ENCODE results near the gene PHF19.

Gene PHF19

GRCh38 chr9:120875954-120876841 is 790 bp downstream of the PHF19 start:
- TF ChIP-seq, protein P1, sequence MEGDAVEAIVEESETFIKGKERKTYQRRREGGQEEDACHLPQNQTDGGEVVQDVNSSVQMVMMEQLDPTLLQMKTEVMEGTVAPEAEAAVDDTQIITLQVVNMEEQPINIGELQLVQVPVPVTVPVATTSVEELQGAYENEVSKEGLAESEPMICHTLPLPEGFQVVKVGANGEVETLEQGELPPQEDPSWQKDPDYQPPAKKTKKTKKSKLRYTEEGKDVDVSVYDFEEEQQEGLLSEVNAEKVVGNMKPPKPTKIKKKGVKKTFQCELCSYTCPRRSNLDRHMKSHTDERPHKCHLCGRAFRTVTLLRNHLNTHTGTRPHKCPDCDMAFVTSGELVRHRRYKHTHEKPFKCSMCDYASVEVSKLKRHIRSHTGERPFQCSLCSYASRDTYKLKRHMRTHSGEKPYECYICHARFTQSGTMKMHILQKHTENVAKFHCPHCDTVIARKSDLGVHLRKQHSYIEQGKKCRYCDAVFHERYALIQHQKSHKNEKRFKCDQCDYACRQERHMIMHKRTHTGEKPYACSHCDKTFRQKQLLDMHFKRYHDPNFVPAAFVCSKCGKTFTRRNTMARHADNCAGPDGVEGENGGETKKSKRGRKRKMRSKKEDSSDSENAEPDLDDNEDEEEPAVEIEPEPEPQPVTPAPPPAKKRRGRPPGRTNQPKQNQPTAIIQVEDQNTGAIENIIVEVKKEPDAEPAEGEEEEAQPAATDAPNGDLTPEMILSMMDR (IDR thresholded peaks at IDR 0.05; ENCODE audit: insufficient read depth, low read depth, low read length, missing control alignments), result no peak
- DNase-seq (ENCODE audit: low read depth), result peak; percentile 78
- peak overlapping the region; percentile 70 for H3K4me3 ChIP-seq (ENCODE audit: low read length)

DNA sequence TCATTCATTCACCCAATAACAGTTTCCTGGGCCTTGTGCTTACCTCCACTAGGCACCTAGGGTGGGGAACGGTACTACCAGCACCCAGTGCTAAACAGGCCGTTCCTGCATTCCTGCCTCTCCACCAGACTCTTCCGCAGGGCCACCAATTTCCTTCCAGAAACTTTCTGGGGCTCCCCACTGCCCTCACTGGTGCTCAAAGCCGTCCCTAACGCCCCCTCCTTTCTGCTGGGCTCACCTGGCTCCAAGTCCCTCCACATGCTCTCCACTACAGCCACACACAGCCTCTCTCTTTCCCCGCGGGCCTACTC is 1.4 kb downstream of the PHF19 start:
- no peak for DNase-seq (ENCODE audit: low read depth)
- no peak overlapping the region for H3K4me3 ChIP-seq (ENCODE audit: low read length)
- TF ChIP-seq, protein P1 (IDR thresholded peaks at IDR 0.05; ENCODE audit: insufficient read depth, low read depth, low read length, missing control alignments), result no peak

- TF ChIP-seq, protein P1 (IDR thresholded peaks at IDR 0.05; ENCODE audit: insufficient read depth, low read depth, low read length, missing control alignments), result no peak
- H3K4me3 ChIP-seq (ENCODE audit: low read length), result no peak overlapping the region
- DNase-seq (ENCODE audit: low read depth), result no peak
Measured at GRCh38 chr9:120875195-120875565, 1.8 kb downstream of the PHF19 start.

- TF ChIP-seq, protein P1 (IDR thresholded peaks at IDR 0.05; ENCODE audit: insufficient read depth, low read depth, low read length, missing control alignments), result no peak
- no peak for DNase-seq (ENCODE audit: low read depth)
- H3K4me3 ChIP-seq (ENCODE audit: low read length), result no peak overlapping the region
Measured at GRCh38 chr9:120874226-120875194, 2.5 kb downstream of the PHF19 start.

- H3K4me3 ChIP-seq (ENCODE audit: low read length), result no peak overlapping the region
- peak; percentile 89 for DNase-seq (ENCODE audit: low read depth)
- TF ChIP-seq, protein P1 (IDR thresholded peaks at IDR 0.05; ENCODE audit: insufficient read depth, low read depth, low read length, missing control alignments), result no peak
Measured at GRCh38 chr9:120873512-120873911, 3.5 kb downstream of the PHF19 start.

DNA sequence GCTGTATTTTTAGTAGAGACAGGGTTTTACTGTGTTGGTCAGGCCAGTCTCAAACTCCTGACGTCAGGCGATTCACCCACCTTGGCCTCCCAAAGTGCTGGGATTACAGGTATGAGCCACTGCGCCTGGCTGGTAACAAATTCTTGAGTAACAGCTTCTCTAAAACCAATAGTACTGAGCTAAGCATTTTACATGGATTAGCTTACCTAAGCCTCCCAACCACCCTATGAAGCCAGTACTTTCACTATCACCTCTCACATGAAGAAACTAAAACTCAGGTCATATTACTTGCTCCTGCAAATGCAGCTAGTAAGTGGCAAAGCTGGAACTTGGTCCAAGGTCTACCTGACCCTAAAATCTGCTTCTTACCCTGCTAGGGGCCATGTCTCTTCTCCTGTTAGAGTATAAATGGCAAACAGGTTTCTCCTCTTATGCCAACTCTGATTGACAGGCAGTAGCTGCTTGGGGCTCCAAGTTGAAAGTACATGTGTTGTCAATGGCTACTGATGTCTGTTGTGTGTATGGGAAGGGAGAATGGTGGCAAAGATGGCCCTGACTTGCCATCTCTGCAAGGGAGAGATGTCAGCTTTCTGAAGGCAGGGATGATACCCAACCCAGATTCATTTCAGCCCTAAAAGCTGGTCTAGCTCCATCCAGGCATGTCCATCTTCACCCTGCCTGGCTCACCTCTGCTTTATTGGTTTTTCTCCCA is 4.0 kb downstream of the PHF19 start:
- DNase-seq (ENCODE audit: low read depth), result no peak
- H3K4me3 ChIP-seq (ENCODE audit: low read length), result no peak overlapping the region
- TF ChIP-seq, protein P1 (IDR thresholded peaks at IDR 0.05; ENCODE audit: insufficient read depth, low read depth, low read length, missing control alignments), result no peak

All from epithelial cell of esophagus (primary cell).